IPS-11a (cell line): ENCODE results near the gene SH2D3C.
A peak's percentile ranks its signal among the peaks of the same experiment; 100 is the strongest.
"Not testable (repeated sequence)": the region's sequence is repeated elsewhere in the genome, so short reads cannot be mapped to it uniquely, and the experiment has no call there.

ENCODE experiments used
- H3K4me3 ChIP-seq: one replicate; pipeline ENCODE4 v1.5.1; 2013; ENCODE audit warnings: low read depth, low read length, control low read depth

Gene SH2D3C

DNA sequence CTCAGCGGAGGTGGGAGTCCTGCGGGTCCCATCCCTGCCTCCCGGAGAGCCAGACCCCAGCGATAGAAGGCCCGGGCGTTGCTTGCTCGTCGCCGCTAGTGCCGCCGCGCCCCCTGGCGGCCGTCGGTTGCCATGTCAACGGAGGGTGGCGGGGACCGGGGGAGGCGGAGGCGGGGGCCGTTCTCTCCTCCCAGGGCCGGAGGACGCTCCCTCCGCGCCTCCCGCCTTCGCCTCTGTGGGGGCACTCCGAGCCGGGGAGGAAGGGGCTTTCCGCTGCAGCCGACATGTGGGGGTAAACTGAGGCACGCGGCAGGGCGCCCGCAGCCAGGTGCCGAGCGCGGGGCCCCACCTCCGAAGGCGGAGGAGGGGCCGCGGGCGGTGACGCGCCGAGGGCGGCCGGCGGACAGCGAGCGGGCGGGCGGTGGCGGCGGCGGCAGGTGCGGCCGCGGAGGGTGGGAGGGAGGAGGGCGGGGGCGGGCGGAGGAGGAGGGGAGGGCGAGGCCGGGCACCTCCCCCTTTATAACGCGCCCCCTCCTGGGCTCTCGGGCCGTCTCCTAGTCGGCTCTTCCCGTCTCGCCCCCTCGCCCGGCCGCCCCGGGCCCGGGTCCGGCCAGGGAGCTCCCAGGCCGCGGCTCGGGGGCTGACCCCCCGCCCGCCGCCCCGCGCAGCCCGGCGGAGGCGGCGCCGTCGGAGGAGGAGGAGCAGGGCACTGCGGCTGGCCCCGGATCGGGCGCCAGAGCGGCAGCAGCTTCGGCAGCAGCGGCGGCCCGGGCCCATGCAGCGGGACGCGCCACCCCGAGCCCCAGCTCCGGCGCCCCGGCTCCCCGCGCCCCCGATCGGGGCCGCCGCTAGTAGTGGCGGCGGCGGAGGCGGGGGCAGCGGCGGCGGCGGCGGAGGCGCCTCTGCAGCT, 6.8 kb upstream of the SH2D3C start:
- peak overlapping the region; percentile 43 for H3K4me3 ChIP-seq

DNA sequence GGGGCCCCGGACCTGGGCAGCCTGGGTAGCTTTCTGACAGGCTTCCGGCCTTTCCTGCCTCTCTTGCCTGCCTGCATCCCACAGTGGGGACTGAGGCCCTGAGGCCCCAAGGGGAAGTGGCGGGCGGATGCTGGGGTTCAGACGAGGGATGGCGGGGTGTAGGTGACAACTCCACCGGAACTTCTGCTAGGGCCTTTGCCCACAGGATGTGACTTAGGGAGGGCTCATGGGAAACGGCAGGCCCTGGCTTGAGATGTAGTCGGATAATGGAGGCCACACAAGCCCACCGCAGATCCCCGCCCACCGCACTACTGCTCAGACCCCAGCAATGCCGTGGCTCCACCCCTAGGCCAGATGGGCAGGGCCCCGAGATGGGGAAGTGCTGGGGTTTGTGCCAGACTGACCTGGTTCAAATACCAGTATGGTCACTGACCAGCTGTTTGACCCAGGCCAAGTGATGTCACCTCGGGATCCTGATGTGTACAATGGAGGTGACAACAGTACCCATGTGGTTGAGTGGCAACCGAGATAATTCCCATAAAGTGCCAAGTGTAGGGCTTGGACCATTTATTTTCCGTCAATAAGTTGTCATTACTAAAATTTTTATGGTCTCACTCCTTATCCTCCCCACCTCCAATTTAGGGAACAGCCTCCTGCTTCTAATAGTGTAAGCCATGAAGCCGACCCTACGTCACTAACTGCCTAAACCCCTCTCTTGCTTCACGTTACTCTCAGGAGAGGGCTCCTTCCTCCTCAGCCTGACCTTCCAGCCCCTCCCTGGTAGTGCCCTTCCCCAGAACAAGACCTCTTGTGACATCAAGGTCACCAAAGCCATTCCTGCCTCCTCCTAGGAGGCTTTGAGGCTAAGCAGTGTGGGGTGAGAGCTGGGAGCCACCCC, 4.9 kb upstream of the SH2D3C start:
- no peak overlapping the region for H3K4me3 ChIP-seq

DNA sequence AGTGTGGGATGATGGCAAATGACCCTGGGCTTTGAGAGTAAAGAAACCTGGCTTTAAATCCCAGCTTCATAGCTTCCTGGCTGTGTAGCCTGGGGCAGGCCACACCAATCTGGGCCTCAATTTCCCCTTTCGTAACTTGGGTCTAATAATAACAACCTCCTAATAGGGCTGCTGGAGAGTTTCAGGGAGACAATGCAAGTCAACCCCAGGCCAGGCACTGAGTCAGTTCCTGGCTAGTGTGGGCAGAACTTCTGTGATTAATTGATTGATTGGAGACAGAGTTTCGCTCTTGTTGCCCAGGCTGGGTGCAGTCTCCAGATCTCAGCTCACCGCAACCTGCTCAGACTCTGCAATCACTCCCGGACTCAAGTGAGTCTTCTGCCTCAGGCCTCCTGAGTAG, 3.3 kb upstream of the SH2D3C start:
- H3K4me3 ChIP-seq = no peak overlapping the region

DNA sequence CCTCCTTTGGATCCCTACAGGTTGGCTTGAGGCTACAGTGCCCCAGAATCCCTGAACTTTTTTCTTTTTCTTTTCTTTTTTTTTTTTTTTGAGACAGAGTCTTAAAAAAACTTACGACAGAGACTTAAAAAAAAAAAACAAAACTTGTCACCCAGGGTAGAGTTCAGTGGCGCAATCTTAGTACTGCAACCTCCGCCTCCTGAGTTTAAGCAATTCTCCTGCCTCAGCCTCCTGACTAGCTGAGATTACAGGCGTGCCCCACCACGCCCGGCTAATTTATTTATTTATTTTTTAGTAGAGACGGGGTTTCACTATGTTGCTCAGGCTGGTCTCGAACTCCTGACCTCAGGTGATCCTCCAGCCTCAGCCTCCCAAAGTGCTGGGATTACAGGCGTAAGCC, 2.4 kb upstream of the SH2D3C start:
- not testable (repeated sequence) for H3K4me3 ChIP-seq

DNA sequence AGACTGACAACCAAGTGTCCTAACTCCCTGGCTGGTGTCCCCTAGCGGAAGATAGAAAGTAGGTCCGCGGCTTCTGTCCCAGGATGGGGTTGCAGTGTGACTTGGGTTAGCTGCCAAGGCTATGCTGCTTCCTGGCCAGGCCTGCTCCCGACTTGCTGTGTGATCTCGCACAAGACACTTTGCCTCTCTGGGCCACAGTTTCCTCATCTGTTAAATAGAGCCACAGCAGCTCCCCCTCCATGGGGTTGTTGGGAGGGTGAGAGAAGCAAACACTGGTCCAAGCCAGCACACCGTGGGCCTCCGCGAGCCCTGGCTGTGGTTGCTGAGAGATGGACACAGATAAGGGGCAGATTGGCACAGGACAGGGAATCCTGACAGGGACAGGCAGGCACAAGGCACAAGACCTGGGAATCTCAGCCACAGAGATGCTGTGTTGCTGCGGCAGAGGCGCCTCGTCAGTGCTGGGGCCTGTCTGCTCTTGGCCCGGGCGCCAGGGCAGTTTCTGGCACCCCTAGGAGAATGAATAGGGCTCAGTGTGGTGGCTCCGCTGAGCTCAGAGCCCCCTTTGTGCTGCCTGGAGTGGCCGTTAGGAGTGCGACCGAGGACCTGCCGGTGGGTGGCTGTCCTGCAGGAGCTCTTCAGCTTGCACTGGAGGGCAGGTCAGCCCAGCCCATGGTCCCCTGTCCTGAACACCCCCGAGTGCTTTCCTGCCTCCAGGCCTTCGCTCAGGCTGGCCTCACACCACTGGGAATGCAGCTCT, 1.8 kb upstream of the SH2D3C start:
- no peak overlapping the region for H3K4me3 ChIP-seq

DNA sequence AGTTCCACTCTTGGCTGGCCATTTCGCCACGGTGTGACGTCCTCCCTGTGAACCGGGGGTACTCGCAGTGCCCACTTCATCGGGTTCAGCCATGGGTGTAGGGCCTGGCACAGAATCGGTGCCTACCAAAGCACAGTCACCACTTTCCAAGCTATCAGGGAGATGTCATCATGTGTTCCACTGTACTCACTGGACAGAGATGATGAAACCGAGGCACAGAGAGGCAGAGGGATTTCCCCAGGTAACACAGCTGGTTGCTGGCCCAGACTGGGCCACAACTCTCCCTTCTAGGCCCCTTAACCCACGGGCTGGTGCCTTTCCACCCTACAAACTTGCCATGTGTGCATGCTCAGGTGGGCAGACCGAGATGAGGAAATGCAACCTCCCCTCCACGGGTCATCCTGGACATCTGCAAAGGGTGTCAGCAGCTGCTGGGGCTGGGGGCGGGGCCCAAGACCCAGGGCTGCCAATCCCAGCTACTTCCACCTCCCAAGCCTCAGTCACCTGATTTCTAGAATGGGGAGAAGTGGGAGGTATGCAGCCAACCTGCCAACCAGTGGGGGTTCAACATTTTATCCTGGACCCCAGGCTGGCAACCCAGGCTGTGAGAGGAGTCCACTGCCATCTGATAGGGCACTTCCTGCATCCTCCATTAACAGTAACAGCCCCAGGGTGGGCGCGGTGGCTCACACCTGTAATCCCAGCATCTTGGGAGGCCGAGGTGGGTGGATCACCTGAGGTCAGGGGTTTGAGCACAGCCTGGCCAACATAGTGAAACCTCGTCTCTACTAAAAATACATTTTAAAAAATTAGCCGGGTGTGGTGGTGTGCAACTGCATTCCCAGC, 893 bp upstream of the SH2D3C start:
- H3K4me3 ChIP-seq = no peak overlapping the region

DNA sequence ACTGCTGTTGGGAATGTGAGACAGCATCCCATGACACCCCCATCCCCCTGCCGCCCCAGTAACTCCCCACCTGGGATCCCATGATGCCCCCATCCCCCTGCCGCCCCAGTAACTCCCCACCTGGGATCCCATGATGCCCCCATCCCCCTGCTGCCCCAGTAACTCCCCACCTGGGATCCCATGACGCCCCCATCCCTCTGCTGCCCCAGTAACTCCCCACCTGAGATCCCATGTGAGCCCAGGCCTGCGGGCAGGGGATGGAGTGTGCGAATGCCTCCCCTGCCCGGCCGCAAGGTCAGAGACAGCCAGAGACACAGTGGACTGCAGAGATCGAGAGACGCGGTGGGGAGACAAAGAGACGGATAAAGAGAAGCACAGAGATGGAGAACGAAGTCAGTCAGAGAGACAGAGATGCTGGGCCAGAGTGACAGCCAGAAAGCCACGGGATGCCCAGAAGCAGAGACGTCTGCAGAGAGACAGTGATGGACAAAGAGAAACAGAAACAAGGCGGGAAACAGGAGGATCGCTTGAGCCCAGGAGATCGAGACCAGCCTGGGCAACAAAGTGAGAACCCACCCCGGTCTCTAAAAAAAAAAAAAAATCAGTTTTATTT, 992 bp downstream of the SH2D3C start:
- H3K4me3 ChIP-seq = no peak overlapping the region

DNA sequence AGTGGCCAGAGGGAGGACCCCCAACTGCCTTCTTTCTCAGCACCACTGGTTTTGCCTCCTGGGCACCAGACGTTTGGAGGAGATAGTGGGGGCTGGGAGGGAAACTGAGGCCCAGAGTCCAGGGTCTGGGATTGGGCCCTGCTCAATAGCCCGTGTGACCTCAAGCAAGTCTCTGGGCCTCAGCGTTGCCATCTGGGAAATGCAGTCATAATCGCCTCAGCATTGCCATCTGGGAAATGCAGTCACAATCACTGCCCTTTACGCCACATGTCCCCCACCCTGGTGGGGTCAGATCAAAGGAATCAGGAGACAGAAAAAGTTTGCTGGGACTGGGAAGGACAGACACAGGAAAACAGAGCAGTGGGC, 1.6 kb downstream of the SH2D3C start:
- H3K4me3 ChIP-seq = no peak overlapping the region

DNA sequence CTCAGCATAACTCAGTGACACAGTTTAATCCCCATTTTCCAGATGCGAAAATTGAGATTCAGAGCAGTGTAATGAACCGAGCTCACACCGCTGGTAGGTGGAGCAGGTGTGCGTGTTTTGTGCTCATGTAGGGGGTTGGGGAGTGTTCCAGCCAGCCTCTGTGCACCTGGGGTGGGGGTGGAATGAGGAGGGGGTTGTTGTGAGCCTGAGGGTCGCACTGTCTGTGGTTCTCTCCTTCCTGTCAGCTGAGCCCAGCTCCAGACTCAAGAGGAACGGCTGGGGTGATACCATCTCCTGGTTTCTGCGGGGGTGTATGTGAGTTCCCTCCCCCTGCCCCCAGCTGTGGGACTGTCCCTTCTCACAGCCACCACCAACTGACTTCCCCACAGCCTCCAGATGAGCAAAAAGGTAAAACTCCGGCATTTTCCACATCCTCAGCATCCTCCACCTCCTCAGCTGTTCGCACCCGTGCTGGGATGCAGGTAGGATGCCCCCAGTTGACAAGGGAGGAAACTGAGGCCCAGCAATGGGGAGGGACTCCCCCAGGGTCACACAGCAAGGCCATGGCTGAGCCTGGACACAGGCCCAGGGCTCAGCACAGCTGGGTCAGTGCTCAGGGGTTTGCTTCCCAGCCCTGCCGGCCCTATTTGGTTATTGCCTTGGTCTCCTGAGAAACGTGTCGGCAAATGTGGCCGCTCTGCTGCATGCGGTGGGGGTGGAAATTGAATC, 2.1 kb downstream of the SH2D3C start:
- no peak overlapping the region for H3K4me3 ChIP-seq

DNA sequence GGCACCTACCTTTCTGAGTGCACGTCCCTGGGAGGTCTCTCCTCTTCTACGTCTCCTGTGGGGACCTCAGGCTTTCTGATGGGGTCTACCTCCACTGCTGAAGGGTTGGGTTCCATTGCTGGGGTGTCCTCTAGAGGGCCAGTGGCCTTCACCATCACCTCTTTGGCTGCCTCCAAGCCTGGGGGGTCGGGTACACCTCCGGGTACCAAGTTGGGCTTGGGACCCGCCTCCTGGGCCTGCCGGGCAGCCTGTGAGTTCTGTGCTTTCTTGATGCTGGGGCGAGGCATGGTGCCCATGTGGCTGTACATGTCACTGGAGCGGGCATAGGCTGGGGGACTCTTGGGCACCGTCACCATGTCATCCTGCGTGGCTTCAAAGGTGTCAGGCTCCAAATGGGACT, 4.5 kb downstream of the SH2D3C start:
- H3K4me3 ChIP-seq = no peak overlapping the region

DNA sequence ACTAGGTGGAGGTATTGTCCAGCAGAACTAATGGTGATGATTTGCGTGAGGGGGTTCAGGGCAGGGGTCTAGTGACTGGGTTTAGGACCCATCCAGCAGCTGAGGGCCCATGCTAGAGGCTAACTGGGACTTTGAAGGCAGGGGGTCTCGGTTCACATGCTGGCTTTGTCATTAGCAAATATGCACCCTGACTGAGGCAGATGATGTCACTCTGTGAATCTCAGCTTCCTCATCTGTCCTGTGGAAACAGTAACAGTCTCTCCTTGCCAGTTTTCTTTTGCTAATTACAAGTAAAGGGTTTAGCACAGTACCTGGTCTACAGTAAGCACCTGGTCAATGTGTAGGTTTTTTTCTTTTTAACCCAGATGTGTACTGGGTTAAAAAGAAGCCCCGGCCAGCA, 5.2 kb downstream of the SH2D3C start:
- H3K4me3 ChIP-seq = no peak overlapping the region

DNA sequence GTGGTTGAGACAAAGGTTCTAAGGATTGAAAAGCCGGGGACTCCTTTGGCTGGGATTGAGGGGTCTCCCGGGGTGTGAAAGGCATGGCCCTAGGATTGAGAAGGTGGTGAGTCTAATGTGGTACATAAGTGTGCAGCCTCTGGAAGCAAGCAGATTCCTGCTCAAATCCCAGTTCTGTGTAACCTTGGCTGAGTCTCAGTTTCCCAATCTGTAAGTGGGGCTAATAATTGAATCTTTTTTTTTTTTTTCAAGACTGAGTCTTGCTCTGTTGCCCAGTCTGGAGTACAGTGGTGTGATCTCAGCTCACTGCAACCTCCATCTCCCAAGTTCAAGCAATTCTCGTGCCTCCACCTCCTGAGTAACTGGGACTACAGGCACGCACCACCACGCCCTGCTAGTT, 5.9 kb downstream of the SH2D3C start:
- H3K4me3 ChIP-seq = no peak overlapping the region

DNA sequence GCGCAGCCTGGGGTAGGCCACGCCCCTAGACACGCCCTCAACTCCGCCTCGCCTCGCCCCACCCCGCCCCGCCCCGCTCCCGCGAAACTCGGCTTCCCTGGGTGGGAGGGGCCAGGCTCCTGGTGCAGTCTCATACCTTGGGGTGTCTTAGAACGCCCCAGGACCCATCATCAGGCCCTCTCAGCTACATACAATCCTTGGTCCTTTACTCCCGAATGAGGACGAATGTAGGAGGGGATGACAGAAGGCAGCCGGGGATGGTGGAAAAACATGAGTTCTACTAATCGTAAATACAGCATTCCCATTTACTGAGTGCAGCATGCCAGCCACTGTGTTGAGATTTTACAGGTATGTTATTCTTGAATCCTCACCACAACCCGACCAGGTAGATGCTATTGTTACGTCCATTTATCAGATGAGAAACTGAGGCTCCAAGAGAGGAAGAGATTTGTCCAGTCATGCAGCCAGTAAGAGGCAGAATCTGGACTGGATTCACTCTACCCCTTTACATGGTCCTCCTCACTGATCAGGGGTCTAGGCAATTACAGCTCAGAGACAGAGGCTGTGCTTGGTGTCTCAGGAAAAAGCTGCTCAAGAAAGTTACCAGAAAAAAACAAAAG, 6.8 kb downstream of the SH2D3C start:
- H3K4me3 ChIP-seq = no peak overlapping the region

DNA sequence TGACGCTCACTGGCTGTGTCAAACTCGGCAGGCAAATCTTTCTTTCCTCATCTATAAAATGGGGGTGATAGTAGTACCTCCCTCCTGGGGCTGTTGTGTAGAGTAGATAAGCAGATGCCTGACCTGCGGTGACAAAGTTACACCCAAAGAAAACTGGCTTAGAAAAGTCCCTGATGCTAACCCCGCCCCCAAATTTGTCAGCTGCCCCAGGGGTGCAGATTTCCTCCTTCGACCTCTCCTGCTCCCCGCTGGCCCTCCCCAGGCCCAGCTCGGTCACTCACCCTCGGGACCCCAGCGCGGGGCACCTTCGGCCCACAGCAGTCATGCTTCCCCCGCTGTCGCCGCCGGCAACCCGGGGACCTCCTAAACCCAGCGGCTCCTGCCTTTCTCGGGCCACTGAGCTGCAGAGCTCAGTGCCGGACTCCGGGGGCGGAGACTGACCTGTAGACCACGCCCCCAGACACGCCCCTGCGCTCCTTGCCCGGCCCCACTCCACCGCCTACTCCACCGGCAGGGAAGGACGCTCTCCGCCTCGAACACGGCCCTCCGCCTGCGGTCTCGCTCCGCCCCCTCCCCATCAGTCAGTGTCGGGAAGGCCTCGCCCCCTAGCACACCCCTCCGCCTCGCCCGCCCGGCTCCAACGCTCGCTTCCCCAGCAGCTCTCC, 7.4 kb downstream of the SH2D3C start:
- H3K4me3 ChIP-seq = peak overlapping the region; percentile 55

DNA sequence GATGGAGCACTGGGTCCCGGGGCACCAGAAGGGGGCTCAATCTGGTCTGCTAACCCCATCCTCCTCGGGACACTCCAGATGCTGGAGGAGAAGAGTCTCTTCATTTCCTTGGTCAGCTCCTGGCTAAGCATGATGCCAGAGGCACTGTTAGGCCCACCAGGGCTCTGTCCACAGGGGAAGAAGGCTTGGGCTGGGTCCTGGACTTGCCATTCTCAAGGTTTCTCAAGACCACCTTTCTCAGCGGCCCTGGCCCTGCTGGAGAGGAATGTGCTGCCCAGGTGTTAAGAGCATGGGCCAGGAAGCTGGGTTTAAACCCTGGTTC, 7.9 kb downstream of the SH2D3C start:
- H3K4me3 ChIP-seq = no peak overlapping the region

DNA sequence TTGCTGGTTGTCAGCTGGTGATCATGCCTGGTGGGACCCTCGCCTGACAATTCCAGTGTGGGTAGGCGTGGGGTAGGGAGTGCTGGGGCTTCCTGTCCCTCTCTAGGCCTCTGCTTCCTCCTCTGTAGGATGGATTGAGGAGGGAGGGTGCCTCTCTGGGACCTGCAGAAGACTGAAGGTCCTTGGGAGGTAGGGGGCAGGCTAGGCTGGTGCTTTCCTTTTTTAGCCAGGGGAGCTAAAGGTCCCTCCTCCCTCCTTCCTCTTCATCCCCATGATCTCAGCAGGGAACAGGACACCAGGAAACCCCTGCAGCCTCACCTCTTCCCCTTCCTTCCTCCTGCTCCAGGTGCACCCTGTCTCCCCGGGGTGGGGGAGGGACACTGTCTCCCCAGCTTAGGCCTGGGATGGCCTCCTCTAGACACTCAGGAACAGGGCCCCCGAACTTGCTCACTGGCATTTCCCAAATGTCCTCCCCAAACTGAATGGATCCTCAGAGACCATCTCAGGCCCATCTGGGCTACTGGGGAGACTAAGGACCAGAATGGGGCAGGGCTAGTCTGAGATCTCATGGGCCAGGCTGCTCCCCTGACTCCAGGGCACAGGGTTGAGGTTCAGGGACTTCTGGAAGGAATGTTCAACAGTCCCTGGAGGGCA, 8.4 kb downstream of the SH2D3C start:
- H3K4me3 ChIP-seq = no peak overlapping the region

DNA sequence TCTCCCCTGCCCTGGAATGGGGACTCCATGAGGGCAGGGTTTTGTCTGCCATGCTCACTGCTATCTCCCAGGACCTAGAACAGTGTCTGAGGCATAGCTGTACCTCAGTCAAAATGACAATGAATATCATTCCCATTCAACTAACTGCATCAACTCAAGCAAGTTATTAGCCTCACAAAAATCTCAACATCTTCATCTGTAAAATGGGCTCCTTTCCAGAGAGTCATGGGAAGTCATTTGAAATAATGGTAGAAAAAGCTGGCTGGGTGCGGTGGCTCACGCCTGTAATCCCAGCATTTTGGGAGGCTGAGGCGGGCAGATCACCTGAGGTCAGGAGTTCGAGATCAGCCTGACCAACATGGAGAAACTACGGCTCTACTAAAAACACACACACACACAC, 9.4 kb downstream of the SH2D3C start:
- no peak overlapping the region for H3K4me3 ChIP-seq

DNA sequence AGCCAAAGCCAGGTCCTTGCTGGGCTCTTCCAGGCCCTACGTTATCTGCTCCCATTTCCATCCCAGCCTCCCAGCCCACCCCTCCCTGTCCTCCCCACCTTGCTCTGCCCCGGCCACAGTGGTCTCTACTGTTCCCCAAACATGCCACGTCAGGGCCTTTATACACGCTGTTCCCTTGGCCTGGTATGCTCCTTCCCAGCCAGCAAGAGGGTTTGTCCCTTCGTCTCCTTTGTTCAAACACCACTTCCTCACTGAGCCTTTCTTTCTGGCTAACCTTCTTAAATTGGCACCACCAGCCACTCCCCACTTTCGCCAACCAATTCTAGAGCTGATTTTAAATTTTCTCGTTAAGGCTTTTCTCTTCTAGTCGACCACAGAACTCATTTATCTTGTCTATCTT, 9.8 kb downstream of the SH2D3C start:
- H3K4me3 ChIP-seq = no peak overlapping the region
